ENCODE results near the gene NECAP2.

The NECAP2 gene

GRCh38 chr1:16462773-16463330 lies 22.3 kb downstream of the NECAP2 start:
- Histone ChIP-seq H3K36me3 (ENCODE audit: control insufficient read depth in 1 of 2, insufficient read depth in 2 of 2, low read length in 2 of 2) (peaks cover 23 to 24% of the 10 kb centered on the region in 2 experiments), H2BK5ac (ENCODE audit: low read depth, low read length, poor library complexity) (no peak overlapping the region), H3K18ac (ENCODE audit: low read length) (no peak overlapping the region), H3K4me1 (ENCODE audit: control insufficient read depth in 1 of 2, insufficient read depth in 2 of 2, low read length in 2 of 2) (peaks cover 2 to 10% of the 10 kb centered on the region in 2 experiments), H3K4ac (ENCODE audit: low read depth, low read length) (no peak overlapping the region), H3K27me3 (ENCODE audit: insufficient read depth, low read length) (no peaks in the 10 kb centered on the region), H3K4me3 (ENCODE audit: low read depth, low read length) (no peak overlapping the region), H3K27ac (ENCODE audit: low read depth, low read length) (no peak overlapping the region), H3K9me3 (ENCODE audit: insufficient read depth, low read depth, low read length) (peaks cover 2% of the 10 kb centered on the region), H2BK12ac (ENCODE audit: low read length) (no peak overlapping the region), H3K79me2 (ENCODE audit: control insufficient read depth, insufficient read depth, low read length, poor library complexity) (no peaks in the 10 kb centered on the region), H4K91ac (ENCODE audit: low read depth, low read length) (no peak overlapping the region), H4K12ac (ENCODE audit: low read depth, low read length) (no peak overlapping the region), H2BK120ac (ENCODE audit: insufficient read depth, low read length, poor library complexity) (no peak overlapping the region), H2AK5ac (ENCODE audit: low read length) (no peak overlapping the region), H3K79me1 (ENCODE audit: low read length) (no peaks in the 10 kb centered on the region), H3K9ac (ENCODE audit: low read length) (no peak overlapping the region), H3K4me2 (ENCODE audit: low read length) (no peak overlapping the region), H3K14ac (ENCODE audit: low read length) (no peak overlapping the region), H2AFZ (ENCODE audit: insufficient read depth, low read length, poor library complexity) (no peak overlapping the region), H4K8ac (ENCODE audit: low read depth, low read length) (no peak overlapping the region), H3K23ac (ENCODE audit: low read length) (no peak overlapping the region)
- DNase-seq: peak; percentile 55 to 65
- WGBS (ENCODE audit: extremely low coverage, insufficient coverage, insufficient read length): no CpG with 5 or more reads among the region's 7 CpGs

DNA sequence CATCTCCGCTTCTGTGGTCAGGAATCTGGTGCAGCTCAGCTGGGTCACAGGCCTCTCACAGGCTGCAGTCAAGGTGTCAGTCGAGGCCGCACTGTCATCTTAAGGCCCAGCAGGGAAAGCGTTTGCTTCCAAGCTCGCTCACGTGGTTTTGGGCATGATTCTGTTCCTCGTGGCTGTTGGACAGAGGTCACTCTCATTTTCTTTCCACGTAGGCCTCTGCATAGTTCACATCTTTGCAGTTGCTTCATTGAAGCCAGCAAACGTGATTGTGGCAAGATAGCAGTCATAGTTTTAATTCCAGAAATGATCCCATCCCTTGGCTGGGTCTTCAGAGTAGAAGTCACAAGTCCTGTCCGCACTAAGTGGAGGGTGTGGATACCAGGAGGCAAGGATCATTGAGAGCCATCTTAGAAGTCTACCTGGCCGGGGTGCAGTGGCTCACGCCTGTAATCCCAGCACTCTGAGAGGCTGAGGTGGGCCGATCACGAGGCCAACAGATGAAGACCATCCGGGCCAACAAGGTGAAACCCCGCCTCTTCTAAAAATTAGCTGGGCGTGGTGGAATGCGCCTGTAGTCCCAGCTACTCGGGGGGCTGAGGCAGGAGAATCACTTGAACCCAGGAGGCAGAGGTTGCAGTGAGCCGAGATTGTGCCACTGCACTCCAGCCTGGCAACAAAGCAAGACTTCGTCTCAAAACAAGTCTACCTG lies 24.5 kb downstream of the NECAP2 start:
- no peaks in the 10 kb centered on the region for H3K79me2 ChIP-seq (ENCODE audit: control insufficient read depth, insufficient read depth, low read length, poor library complexity)
- no peak overlapping the region for H3K23ac ChIP-seq (ENCODE audit: low read length)
- no peak overlapping the region for H4K91ac ChIP-seq (ENCODE audit: low read depth, low read length)
- no peak overlapping the region for H3K9ac ChIP-seq (ENCODE audit: low read length)
- no peak overlapping the region for H3K4me2 ChIP-seq (ENCODE audit: low read length)
- no peaks in the 10 kb centered on the region for H3K27me3 ChIP-seq (ENCODE audit: insufficient read depth, low read length)
- no peak overlapping the region for H3K27ac ChIP-seq (ENCODE audit: low read depth, low read length)
- no peak overlapping the region for H4K8ac ChIP-seq (ENCODE audit: low read depth, low read length)
- H3K79me1 ChIP-seq (ENCODE audit: low read length): no peaks in the 10 kb centered on the region
- H3K4ac ChIP-seq (ENCODE audit: low read depth, low read length): no peak overlapping the region
- WGBS (ENCODE audit: extremely low coverage, insufficient coverage, insufficient read length): no CpG with 5 or more reads among the region's 21 CpGs
- no peak overlapping the region for H3K14ac ChIP-seq (ENCODE audit: low read length)
- H2BK120ac ChIP-seq (ENCODE audit: insufficient read depth, low read length, poor library complexity): no peak overlapping the region
- DNase-seq: peak; percentile 99 to 100
- H3K36me3 ChIP-seq (ENCODE audit: control insufficient read depth in 1 of 2, insufficient read depth in 2 of 2, low read length in 2 of 2): peaks cover 7 to 8% of the 10 kb centered on the region in 2 experiments
- H3K9me3 ChIP-seq (ENCODE audit: insufficient read depth, low read depth, low read length): no peaks in the 10 kb centered on the region
- H3K4me1 ChIP-seq (ENCODE audit: control insufficient read depth in 1 of 2, insufficient read depth in 2 of 2, low read length in 2 of 2): peaks cover 2 to 10% of the 10 kb centered on the region in 2 experiments
- no peak overlapping the region for H2AK5ac ChIP-seq (ENCODE audit: low read length)
- no peak overlapping the region for H3K18ac ChIP-seq (ENCODE audit: low read length)
- H3K4me3 ChIP-seq (ENCODE audit: low read depth, low read length): no peak overlapping the region
- H2AFZ ChIP-seq (ENCODE audit: insufficient read depth, low read length, poor library complexity): no peak overlapping the region
- H4K12ac ChIP-seq (ENCODE audit: low read depth, low read length): no peak overlapping the region
- H2BK5ac ChIP-seq (ENCODE audit: low read depth, low read length, poor library complexity): no peak overlapping the region
- no peak overlapping the region for H2BK12ac ChIP-seq (ENCODE audit: low read length)

DNA sequence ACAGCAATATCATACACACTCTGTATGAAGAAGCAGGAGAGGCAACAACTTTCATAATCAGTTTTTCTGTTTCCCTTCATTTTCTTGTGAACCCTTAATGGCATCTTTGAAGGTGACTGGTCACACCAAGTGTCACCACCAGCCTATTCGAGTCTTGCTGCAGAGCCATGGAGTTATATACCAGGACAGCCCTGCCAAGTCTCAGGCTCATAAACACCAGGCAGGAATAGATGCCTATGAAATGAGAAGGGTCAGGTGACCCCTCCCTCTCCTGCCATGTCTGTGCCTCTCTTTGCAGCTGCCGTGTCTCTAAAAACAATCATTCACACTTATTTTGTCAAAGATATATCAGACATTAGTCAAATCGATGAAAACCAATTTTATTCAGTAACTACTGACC lies 28.0 kb downstream of the NECAP2 start:
- Histone ChIP-seq H3K4me2 (ENCODE audit: low read length) (no peak overlapping the region), H3K27me3 (ENCODE audit: insufficient read depth, low read length) (no peaks in the 10 kb centered on the region), H3K14ac (ENCODE audit: low read length) (no peak overlapping the region), H3K9ac (ENCODE audit: low read length) (no peak overlapping the region), H3K9me3 (ENCODE audit: insufficient read depth, low read depth, low read length) (no peaks in the 10 kb centered on the region), H3K79me2 (ENCODE audit: control insufficient read depth, insufficient read depth, low read length, poor library complexity) (no peaks in the 10 kb centered on the region), H4K91ac (ENCODE audit: low read depth, low read length) (no peak overlapping the region), H3K79me1 (ENCODE audit: low read length) (no peaks in the 10 kb centered on the region), H2BK120ac (ENCODE audit: insufficient read depth, low read length, poor library complexity) (no peak overlapping the region), H3K4ac (ENCODE audit: low read depth, low read length) (no peak overlapping the region), H4K12ac (ENCODE audit: low read depth, low read length) (no peak overlapping the region), H3K23ac (ENCODE audit: low read length) (no peak overlapping the region), H3K4me3 (ENCODE audit: low read depth, low read length) (no peak overlapping the region), H3K36me3 (ENCODE audit: control insufficient read depth in 1 of 2, insufficient read depth in 2 of 2, low read length in 2 of 2) (no peaks in the 10 kb centered on the region), H3K18ac (ENCODE audit: low read length) (no peak overlapping the region), H2BK12ac (ENCODE audit: low read length) (no peak overlapping the region), H3K4me1 (ENCODE audit: control insufficient read depth in 1 of 2, insufficient read depth in 2 of 2, low read length in 2 of 2) (no peaks in the 10 kb centered on the region), H2BK5ac (ENCODE audit: low read depth, low read length, poor library complexity) (no peak overlapping the region), H2AFZ (ENCODE audit: insufficient read depth, low read length, poor library complexity) (no peak overlapping the region), H4K8ac (ENCODE audit: low read depth, low read length) (no peak overlapping the region), H2AK5ac (ENCODE audit: low read length) (no peak overlapping the region), H3K27ac (ENCODE audit: low read depth, low read length) (no peak overlapping the region)
- no peak for DNase-seq
- WGBS (ENCODE audit: extremely low coverage, insufficient coverage, insufficient read length): no CpG with 5 or more reads among the region's 3 CpGs

DNA sequence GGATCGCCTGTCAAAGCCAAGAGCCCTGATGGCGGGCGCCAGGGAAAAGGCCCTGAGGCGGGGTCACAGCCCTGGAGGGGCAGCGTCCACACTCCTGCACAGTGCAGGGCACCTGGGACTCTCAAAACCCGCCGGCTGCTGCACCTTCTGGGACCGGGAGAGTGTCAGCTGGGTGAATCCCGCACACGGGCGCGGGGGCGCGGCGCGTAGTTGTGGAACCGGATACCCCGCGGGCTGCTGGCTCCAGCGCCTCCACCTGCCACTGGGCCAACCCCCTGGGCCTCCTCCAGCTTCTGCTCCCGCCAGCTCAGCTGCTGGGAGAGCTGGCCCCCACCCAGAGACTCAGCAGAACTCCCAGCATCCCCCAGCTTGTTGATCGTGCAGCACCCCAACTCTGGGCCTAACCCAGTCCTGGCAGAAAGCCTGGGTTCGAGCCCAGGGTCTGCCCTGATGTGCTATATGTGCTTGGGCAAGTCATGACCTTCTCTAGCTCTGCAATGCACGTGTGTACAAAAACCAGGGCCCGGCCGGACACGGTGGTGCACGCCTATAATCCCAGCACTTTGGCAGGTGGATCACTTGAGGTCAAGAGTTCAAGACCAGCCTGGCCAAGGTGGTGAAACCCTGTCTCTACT lies 33.8 kb downstream of the NECAP2 start:
- no peak overlapping the region for H4K8ac ChIP-seq (ENCODE audit: low read depth, low read length)
- H3K4ac ChIP-seq (ENCODE audit: low read depth, low read length): no peak overlapping the region
- H3K9me3 ChIP-seq (ENCODE audit: insufficient read depth, low read depth, low read length): no peaks in the 10 kb centered on the region
- no peak overlapping the region for H2AK5ac ChIP-seq (ENCODE audit: low read length)
- H2BK5ac ChIP-seq (ENCODE audit: low read depth, low read length, poor library complexity): no peak overlapping the region
- H3K4me2 ChIP-seq (ENCODE audit: low read length): no peak overlapping the region
- no peak overlapping the region for H2BK12ac ChIP-seq (ENCODE audit: low read length)
- H3K79me1 ChIP-seq (ENCODE audit: low read length): no peaks in the 10 kb centered on the region
- no peak overlapping the region for H3K23ac ChIP-seq (ENCODE audit: low read length)
- H4K12ac ChIP-seq (ENCODE audit: low read depth, low read length): no peak overlapping the region
- no peak overlapping the region for H3K18ac ChIP-seq (ENCODE audit: low read length)
- no peak overlapping the region for H3K4me3 ChIP-seq (ENCODE audit: low read depth, low read length)
- H2AFZ ChIP-seq (ENCODE audit: insufficient read depth, low read length, poor library complexity): no peak overlapping the region
- no peak overlapping the region for H3K9ac ChIP-seq (ENCODE audit: low read length)
- no peaks in the 10 kb centered on the region for H3K4me1 ChIP-seq (ENCODE audit: control insufficient read depth in 1 of 2, insufficient read depth in 2 of 2, low read length in 2 of 2)
- no CpG with 5 or more reads among the region's 28 CpGs for WGBS (ENCODE audit: extremely low coverage, insufficient coverage, insufficient read length)
- H2BK120ac ChIP-seq (ENCODE audit: insufficient read depth, low read length, poor library complexity): no peak overlapping the region
- peaks cover 33 to 34% of the 10 kb centered on the region in 2 experiments for H3K36me3 ChIP-seq (ENCODE audit: control insufficient read depth in 1 of 2, insufficient read depth in 2 of 2, low read length in 2 of 2)
- no peak overlapping the region for H3K27ac ChIP-seq (ENCODE audit: low read depth, low read length)
- no peak for DNase-seq
- H3K27me3 ChIP-seq (ENCODE audit: insufficient read depth, low read length): no peaks in the 10 kb centered on the region
- H3K79me2 ChIP-seq (ENCODE audit: control insufficient read depth, insufficient read depth, low read length, poor library complexity): no peaks in the 10 kb centered on the region
- H4K91ac ChIP-seq (ENCODE audit: low read depth, low read length): no peak overlapping the region
- H3K14ac ChIP-seq (ENCODE audit: low read length): no peak overlapping the region

Data from trophoblast cell (in vitro differentiated cells and primary cell).